NCI-H226 (cell line): Measurements from ENCODE around the gene YTHDF1.
"Not testable (repeated sequence)": the region's sequence is repeated elsewhere in the genome, so short reads cannot be mapped to it uniquely, and the experiment has no call there.

Source experiments
- DNase-seq: peaks from one replicate; pipeline ENCODE4 v3.0.0-alpha.2; 2015

Gene YTHDF1

DNA sequence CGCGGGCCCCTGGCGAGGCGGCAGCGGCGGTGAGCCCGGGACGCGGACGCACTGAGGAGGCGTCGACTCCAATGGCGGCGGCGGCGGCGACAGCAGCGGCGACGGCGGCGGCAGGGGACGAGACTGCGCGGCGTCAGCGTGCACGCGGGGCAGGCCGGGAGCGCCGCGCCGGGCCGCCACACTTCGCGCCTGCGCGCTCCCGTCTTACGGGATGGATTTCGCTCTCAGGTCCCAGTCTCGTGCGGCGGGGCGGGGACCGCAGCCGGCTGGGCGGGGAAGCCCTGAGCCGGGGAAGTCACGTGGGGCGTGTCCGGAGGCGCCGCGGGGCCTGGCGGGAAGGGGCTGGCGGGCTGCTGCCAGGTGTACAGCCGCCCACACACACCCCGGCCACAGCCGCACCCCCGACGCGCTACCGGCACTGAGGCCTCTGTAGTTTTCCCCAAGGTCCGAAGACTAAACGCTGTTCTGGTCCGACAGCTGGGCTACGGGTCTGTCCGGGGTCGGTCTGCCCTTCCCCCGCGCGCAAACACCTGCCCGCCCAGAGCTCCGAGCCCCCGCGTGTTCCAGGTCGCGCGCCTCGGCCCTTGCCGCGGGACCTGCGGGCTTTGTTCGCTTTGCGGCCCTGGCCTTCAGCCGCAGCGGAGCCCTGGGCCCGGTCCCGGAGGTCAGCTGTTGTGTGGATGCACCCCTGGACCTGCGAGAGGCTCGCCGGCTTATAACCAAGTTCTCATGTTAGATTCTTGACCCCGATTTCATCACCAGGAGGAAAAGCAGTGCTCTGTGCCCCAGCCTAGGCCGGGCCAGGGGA is at the start of gene YTHDF1:
Gene YTHDF1 (minus strand): TSS at position 91 of the 808 bp plus-strand sequence. CDS start 239 bp downstream, outside the sequence.
- peak; percentile 88 for DNase-seq

DNA sequence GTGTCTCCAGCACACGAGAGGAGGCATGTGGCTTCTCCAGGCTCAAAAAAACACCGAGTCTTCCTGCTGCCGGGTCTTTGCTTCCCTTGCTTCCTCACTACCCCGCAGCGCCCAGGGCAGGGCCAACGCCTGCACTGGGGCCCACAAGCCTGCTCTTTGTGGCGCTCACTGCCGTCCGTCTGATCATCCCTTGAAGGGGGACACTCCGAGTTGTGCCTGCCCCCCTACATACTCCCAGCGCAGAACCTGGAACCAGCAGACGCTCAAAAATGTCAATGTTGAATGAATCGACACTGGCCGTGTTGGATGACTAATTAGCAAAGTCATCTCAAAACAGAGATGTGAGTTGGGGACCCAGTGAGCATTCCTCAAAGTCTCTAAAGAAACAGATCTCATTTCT is 48.6 kb upstream of the YTHDF1 start:
- DNase-seq, result no peak

DNA sequence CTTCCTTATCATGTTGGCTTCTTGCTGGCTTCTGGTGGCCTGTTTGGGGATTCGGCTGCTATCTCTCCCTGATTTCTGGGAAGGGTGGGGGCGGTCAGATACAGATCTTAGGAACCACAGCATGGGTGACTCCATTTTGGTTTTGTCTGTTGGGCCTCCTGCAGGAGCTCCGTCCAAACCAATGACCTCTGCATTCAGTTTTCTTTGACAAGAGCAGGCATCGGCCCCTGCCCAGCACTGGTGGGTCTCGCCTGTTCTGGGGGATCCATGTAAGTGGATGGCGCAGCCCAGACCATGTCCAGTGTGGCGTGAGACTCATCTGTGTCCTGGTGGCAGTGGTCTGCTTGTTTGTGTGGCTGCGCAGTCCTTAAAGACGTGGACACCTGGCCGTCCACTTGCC is 48.1 kb upstream of the YTHDF1 start:
- no peak for DNase-seq

DNA sequence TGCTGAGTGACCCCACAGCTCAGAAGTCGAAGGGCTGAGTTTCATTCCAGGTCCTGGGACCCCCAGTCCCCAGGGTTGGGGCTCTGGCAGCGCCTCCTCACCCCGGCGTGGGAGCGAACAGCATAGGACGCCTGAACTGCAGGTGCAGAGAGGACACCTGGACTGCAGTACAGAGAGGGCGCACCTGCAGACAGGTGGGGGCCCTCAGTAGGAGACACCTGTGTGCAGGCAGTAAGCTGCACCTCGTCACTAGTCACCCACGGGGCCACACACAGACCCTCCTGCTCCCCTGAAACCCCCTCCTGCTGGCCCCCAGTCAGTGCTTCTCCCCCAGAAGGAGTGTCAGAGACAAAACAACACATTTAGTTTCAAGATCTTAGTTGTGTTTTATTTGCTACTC is 46.9 kb upstream of the YTHDF1 start:
- no peak for DNase-seq

DNA sequence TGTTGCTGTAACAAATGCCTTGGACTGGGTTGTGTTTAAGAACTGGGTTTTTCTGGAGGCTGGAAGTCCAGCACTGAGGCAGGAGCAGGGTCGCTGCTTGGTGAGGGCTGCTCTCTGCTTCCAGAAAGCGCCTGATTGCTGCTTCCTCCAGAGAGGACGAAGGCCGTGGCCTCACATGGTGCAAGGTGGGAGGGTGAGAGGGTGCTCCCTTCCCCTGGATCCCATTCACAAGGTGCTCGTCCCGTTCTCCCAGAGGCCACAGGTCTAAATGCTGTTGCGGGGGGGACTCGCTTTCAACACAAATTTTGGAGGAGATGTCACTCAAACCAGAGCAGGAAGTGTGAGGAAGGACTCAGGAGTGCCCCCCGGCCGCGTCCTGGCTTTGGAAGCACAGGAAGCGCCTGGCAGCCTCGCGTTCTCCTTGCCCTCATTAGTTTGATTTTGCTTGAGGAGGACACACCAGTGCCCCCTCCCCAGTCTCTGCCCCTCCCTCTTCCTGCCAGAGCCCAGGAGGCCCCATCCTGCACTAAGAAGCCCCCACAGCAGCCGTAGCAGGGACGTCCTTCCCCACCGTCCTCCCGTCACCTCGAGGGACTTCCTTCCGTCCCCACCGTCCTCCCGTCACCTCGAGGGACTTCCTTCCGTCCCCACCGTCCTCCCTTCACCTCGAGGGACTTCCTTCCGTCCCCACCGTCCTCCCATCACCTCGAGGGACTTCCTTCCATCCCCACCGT is 46.0 kb upstream of the YTHDF1 start:
- no peak for DNase-seq

DNA sequence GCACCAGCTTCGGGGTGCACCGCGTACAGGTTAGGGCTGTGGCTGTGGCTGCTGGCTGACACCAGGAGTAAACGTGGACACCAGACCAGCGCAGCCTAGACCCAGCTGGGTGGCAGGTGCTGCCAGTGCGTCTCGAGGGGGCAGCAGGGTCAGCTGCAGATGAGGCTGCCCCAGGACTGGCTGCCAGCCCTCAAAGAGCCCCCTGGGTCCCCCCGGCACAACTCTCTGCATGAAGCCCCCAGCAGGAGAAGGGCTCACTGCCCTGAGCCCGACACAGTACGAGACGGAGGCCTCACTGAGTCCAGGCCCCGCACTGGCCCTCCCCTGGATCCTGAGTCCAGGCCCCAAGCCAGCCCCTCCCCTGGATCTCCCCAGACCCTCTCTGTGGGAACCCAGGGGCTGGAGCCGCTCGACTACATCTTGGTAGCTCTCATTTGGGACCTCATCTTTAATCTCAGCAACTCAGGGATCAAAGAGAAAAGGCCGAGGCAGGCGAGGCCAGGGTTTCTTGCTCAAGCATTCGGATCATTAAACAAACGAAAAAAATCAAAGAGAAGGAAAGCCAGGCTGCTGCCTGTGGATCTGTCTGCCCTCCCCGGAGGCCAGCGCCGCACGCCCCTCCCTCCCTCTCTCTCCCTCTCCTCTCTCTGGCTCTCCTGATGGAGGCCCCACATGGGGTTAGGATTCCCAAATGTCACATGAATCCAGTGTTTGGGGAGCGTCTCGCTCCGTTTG is 45.3 kb upstream of the YTHDF1 start:
- DNase-seq, result no peak

DNA sequence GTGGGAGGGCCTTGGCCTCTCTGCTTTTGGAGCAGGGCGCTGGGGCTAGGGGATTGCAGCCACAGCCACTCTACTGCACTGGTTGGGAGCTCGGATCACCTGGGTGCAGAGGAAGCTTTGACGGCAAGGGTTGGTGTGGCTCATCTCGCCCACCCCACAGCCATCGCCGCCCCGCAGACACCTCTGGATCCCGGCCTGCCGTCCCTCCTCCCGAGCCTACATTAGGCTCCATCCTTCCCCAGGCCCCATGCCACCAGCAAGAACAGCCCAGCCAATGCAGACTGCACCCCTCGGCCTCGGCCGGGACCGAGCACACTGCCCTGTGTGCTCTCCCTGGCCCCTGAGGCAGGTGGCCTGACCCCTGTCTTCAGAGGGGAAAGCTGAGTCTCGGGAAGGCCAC is 44.6 kb upstream of the YTHDF1 start:
- DNase-seq, result no peak

DNA sequence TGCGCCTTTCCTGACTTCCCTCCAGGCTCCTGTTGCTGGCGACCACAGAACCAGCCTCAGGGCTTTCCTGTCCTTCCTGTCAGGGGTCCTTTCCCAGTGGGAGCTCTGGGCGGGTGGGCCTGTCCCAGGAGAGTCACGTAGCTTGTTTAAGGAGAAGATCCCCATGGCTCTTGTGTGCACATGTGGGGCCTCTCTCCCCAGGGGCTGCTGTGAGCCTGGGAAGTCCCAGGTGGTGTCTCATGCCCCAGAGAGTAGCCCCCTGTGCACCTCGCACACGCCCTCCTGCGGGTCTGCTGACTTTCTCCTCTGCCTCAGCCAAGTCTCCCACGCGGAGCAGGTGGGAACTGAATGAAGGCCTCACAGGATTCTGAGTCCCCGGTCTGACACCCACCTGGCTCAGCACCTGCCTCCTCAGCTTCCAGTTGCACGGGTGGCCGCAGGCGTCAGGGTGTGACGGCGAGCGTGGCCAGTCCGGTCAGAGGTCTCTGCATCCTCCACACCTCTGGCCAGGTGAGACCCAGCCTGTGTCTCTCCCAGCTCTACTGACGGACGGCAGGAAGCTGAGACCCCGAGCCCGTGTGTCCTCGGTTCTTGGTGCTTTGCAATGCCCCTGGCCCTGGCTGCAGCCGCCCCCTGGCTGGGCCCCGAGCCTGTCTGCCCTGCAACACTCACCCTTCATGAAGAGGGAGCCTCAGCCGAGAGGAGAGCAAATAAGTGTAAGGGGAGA is 44.0 kb upstream of the YTHDF1 start:
- no peak for DNase-seq

DNA sequence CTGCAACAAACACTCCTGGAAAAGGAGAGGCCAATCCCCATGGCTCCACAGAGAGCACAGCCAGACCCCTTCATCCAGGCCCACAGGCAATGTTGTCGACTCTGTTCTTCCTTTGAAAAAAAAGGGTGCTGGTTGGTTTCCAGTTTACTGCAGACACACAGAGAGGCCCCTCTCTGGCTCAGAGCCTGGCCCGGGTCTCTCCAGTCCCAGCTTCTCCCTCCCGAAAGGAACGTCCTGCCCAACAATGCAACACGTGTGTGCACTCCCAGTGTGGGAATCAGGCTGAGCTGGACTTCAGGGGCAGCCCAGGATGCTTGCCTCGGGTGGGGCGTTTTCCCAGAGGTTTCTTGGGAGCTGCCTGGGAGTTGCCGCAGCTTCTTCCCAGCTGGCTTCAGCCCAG is 42.9 kb upstream of the YTHDF1 start:
- no peak for DNase-seq

DNA sequence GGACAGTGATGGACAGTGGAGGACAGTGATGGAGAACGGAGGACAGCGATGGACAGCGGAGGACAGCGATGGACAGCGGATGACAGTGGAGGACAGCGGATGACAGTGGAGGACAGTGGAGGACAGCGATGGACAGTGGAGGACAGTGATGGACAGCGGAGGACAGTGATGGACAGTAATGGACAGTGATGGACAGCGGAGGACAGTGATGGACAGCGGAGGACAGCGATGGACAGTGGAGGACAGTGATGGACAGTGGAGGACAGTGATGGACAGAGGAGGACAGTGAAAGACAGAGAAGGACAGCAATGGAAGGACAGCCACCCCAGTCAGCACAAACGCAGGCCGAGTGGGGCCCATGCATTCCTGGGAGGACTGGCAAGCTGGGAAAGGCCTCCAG is 41.7 kb upstream of the YTHDF1 start:
- no peak for DNase-seq

DNA sequence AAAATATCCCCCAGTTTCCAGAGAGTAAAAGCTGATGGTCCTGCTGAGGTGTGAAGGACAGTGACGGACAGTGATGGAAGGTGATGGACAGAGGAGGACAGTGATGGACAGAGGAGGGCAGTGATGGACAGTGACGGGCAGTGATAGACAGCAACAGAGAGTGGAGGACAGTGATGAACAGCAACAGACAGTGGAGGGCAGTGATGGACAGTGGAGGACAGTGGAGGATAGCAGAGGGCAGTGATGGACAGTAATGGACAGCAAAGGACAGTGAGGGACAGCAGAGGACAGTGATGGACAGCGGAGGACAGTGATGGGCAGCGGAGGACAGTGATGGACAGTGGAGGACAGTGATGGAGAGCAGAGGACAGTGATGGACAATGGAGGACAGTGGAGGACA is 41.0 kb upstream of the YTHDF1 start:
- DNase-seq, result no peak

DNA sequence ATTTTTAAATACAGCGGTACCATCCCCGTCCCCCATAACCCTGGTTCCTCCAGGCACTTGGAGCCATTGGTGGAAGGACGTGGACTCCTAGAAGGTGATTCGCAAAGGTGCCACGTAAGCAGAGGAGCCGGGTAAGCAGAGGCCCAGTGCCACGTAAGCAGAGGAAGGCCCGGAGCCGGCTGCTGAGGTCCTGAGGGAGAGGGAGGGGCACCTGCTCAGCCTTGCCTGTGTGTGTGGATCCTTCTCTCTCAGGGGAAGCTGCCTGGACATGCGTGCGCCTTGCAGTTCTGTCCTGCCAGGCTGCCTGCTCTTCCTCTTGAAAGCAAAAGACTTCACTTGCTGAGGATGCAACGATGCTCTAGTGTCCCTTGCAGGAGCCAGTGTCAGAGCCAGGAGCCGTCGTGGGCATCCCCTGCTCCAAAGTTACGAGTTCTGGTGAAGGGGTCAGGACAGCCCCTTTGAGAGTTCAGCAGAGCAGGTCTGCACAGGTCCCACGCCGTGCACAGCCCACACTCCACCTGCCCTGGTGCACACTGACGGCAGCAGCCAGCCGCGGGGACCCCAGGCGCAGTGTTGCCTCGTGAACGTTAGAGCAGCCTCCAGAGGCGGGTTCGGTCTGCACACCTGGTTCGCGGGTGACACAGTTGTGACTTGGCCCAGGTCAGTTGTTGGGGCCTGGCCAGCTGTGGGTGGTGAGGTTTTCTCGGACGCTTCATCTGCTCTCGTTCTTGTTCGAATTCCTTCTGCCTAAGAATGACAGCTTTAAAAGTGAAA is 40.2 kb upstream of the YTHDF1 start:
- no peak for DNase-seq

DNA sequence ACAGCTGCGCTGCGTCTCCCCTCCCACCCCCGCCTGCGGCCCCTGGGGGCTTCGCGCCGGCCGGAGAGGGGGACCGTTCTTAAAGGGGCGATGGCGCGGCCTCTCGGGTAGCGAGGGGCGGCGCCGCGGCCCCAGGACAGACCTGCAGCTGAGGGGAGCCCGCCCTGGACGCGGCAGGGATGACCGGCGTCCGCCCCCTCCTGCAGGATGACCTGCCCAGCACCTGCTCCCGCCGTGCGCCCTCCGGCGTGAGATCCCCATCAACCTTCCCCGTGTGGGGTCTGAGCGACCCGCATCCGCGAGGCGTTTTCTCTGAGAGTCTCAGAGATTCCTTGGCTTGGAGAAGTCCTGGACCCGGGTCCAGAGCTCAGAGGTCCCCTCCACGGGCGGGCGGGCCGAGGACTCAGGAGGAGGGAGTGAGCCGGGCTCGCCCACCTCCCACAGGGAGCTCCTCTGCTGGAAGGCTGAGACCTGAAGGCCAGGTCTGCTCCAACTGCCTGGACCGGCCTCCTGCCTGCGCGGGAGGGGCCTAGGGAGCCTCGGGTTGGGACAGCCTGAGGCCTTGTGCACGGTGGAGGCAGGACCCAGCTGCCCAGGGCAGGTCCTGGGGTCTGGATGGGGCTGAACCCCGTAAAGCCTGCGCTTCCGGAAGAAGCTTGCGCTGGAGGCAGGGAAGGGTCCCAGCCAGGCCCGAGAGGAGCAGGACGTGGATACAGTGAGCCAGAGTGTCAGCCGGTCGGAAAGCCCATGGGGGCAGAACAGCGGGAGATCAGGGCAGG is 38.9 kb upstream of the YTHDF1 start:
- DNase-seq, result no peak

DNA sequence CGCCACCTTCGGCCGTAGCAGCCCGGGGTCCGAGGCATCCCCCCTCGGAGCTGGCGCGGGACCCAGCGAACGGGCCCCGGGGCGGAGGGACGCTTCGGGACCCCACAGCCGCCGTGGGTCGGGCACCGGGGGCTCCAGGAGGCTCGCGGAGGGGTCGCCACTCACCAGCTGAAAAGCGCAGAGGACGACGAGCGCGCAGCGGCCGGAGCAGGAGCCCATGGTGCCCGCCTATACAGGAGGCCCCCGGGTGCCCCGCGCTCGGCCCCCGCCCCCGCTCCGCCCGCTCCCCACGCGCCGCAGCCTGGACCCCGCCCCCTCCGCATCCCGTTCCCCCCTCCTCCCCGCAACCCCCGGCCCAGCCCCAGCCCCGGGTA is 38.3 kb upstream of the YTHDF1 start, which contains the start of gene NKAIN4:
Gene NKAIN4 (minus strand): TSS at position 232 of the 374 bp plus-strand sequence. CDS start 13 bp downstream, at position 219.
- DNase-seq, result no peak

DNA sequence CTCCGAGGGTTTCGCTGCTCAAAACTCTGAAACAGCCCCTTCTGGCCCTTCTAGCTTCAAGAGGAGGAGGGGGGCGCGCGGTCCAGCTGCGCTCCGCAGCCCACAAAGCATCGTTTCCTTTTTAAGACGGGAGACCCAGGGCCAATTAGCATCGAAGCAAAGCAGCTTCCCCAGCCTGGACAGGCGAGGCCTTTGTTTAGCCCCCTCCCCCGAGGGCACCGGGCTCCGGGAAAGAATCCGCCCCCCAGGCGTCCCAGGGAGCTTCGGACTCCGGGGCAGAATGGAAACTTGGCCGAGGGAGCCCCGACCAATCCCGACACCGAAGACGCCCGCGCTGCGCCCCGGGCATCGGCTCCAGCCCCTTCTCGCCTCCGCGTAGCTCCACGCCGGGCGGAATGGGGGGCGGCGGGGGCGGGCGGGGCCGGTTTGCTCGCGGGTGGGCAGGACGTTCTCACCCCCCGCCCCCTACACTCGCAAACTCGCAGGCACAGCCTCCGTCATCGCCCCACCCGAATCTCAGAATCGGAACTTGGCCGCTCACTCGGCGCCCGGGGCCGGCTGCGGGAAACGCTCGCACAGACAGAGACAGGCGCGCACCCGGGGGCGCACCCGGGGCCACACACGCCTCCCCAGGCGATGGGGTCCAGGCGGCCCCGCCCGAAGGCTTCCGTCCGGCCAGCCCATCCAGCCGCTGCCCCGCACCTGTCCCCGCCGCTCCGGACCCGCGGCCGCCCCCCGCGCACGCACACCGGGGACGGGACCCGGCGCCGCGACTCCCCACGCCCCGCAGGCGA is 37.7 kb upstream of the YTHDF1 start:
- no peak for DNase-seq

DNA sequence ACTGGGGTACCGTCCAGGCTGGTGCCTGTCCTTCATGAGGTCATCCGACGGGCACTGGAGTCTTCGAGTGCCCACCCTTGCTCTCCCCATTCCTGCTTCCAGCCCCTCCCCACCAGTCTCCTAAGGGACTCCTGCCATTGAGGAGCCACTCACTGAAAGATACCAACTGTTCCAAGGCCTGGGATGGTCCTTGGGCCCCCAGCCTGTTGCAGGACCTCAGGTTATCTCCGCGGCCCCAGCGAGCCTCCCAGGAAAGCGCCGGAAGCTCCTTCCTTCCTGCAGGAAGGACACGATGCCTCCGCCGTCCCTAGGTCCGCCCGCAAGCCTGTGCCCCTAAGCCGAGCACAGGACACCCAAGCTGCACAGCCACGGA is 37.1 kb upstream of the YTHDF1 start:
- DNase-seq, result no peak

DNA sequence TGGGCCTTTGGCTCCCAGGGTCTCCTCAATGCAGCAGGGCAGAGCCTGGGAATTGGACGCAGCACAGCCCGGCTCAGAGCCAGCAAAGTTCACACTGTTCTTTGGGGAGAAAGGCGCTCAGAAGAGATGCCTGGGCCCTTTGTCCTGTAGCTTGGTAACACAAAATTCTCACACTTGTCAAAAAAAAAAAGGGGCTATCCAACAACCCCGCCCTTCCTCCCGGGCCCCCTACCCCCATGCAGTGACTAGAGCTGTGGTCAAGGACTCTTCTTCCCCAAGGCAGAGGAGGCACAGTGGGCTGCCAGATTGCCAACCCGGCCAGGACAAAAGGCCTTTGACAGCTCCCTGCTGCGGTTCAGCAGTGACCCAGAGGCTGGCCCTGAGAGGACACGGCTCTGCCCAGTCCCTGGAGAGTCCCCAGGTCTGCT is 36.4 kb upstream of the YTHDF1 start:
- no peak for DNase-seq

DNA sequence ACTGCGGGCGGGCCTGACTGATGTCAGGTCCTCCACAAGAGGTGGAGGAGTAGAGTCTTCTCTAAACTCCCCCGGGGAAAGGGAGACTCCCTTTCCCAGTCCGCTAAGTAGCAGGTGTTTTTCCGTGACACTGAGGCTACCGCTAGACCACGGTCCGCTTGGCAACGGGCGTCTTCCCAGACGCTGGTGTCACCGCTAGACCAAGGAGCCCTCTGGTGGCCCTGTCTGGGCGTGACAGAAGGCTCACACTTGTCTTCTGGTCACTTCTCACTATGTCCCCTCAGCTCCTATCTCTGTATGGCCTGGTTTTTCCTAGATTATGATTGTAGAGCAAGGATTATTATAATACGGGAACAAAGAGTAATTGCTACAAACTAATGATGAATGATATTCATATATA is 35.4 kb upstream of the YTHDF1 start:
- DNase-seq, result not testable (repeated sequence)

DNA sequence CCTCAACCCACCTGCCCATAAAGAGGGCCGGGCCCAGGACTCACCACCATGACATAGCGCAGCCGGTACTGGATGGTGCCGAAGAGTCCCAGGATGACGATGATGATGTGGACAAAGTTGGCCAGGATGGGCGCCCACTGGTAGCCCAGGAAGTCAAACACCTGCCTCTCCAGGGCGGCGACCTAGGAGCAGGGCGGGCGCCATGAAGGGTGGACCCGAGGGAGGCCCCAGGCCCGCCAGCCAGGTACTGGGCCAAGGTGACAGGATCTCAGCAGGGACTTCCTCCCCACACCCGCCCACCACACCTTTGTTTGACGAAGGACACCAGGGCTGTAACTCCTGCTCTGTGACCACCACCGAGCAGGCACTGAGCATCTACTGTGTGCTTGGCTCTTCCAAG is 34.0 kb upstream of the YTHDF1 start:
- DNase-seq, result no peak

DNA sequence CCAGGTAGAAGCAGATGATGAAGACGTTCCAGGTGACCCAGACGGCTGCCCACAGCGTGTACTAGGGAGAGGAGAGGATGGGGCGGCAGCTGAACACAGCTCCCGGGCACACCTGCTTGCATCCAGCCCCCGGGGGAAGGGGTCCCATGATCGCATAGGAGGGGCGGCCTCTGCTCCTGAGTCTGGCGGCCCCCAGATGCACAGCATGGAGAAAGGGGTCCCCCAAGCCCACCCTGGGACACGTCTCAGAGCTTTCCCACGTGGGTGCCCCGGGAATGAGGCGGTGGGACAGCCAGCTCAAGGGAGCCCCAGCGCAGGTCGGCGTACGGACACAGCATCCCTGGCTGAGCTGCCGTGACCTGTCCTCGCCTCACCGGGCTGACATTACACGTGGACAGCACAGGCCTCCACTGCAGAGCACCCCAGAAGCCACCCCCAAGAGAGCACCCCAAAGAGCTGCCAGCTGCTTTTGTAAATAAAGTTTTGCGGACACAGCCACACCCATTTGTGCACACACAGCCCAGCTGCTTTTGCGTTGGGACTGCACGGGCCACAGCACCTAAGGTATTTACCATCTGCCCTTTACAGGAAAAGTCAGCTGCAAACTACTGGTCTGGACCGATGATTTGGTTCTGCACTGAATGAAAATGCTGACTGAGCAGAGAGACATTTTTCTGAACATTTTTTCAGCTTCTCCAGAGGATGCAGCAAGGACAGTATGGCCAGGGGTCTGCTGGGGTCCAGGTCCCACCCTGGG is 33.1 kb upstream of the YTHDF1 start:
- no peak for DNase-seq
